ENCODE results near the gene NOP9.

DNA sequence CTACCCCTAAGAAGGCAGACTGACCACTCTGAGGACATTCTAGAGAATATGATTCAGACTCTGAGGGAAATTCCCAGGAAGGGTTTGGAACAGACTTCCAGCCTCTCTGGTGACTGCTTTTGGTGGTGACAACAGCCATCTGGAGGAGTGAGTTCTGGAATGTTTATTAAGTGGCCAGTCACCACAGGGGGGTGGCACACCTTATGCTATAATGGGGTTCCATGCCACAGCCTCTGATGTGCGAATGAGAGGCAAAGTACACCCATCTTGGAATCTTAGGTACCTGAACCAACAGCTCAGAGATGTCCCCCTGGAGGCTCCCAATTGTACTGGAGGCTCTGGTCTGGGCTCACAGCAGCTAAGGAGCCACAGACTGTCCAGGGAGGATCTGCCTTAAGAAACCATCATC lies 47.8 kb upstream of the NOP9 start:
- no peak for TF ChIP-seq POLR2AphosphoS5 (IDR thresholded peaks at IDR 0.05)
- TF ChIP-seq CTCF (IDR thresholded peaks at IDR 0.05) = no peak
- TF ChIP-seq POLR2A (IDR thresholded peaks at IDR 0.05) = no peak

All from gastroesophageal sphincter (tissue), 3 donors.